Embryonic facial prominence (tissue), 1 donor: ENCODE results near the gene LMO2.

Source experiments
- DNase-seq: peaks from one replicate; pipeline ENCODE4 v3.0.0-alpha.2; 2016; ENCODE audit errors: extremely low spot score

LMO2 gene

GRCh38 chr11:33887886-33888285, 4.0 kb downstream of the LMO2 start:
- no peak for DNase-seq

- no peak for DNase-seq
Observed at GRCh38 chr11:33885338-33886005, 6.4 kb downstream of the LMO2 start.

- DNase-seq, result no peak
Observed at GRCh38 chr11:33884601-33885000, 7.3 kb downstream of the LMO2 start.

GRCh38 chr11:33884035-33884434, 7.8 kb downstream of the LMO2 start:
- DNase-seq, result no peak

GRCh38 chr11:33881651-33882503, 10.0 kb downstream of the LMO2 start:
- DNase-seq, result no peak

- DNase-seq, result no peak
Observed at GRCh38 chr11:33880979-33881378, 10.9 kb downstream of the LMO2 start.

GRCh38 chr11:33879375-33879774, 12.5 kb downstream of the LMO2 start:
- no peak for DNase-seq

DNA sequence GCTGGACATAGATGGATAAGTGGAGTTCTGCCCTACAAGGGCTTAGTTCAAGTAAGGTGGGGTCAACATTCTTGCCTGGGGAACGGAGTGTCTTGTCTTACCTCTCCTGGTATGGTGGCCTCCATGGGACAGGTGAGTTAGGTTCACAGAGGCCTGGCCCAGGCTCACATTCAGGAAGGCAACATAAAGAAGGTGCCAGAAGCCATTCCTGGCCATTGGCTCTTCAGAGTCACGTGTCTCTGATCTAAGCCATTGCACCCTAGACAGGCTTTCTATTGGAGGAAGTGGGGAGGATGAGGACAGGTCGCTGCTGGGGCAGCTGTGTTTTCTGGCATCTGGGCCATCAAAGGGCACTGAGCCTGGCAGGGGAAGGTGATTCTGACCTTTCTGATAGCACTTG, 14.8 kb downstream of the LMO2 start:
- no peak for DNase-seq

DNA sequence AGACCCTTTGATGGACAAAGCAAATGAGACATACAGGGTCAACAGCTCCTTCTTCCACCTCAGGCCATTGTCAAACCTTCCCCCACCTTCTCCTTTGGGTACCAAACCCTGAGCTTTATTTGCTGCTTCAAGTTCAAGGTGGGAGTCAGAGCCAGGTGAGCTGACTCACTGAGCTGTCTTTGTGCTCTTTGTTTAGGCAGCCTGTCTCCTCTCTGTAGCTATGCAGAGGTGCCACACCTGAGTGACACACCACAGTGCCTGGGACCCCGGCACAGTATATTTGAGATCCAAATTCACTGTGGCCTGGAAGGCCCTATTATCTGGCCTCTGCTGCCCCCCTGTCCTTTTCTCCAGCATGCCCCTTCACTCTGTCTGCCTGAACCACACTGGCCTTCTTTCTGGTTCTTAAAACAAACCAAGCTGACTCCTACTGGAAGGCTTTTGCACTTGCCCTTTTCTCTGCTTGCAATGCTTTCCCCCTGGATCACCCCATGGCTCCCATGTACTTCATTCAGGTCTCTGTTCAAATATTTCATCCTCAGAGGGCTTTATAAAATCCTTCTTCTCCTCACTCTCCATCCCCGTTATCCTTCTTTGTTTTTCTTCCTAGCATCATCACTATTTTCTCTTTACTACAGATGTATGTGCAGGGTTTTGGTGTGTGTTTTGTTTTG, 16.1 kb downstream of the LMO2 start:
- no peak for DNase-seq

- no peak for DNase-seq
Observed at GRCh38 chr11:33874910-33875490, 16.9 kb downstream of the LMO2 start.

DNA sequence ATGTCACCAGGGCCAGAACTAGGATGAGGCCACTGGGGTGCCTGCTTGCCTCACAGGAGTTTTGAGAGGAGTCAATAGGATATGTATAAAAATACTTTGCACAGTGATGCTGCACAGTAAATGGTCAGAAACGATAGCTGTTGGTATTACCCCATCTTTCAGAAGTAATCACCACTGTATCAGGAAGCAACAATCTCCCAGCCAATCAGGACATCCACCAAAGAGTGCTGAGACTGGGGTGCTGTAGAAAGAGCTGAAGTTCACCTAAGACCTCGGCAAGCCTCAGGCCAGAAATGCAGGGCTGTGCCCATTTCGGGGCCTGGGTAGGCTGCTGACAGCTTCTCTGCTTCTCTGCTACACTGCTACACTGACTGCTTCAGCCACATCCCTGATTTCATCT, 17.4 kb downstream of the LMO2 start:
- no peak for DNase-seq

DNA sequence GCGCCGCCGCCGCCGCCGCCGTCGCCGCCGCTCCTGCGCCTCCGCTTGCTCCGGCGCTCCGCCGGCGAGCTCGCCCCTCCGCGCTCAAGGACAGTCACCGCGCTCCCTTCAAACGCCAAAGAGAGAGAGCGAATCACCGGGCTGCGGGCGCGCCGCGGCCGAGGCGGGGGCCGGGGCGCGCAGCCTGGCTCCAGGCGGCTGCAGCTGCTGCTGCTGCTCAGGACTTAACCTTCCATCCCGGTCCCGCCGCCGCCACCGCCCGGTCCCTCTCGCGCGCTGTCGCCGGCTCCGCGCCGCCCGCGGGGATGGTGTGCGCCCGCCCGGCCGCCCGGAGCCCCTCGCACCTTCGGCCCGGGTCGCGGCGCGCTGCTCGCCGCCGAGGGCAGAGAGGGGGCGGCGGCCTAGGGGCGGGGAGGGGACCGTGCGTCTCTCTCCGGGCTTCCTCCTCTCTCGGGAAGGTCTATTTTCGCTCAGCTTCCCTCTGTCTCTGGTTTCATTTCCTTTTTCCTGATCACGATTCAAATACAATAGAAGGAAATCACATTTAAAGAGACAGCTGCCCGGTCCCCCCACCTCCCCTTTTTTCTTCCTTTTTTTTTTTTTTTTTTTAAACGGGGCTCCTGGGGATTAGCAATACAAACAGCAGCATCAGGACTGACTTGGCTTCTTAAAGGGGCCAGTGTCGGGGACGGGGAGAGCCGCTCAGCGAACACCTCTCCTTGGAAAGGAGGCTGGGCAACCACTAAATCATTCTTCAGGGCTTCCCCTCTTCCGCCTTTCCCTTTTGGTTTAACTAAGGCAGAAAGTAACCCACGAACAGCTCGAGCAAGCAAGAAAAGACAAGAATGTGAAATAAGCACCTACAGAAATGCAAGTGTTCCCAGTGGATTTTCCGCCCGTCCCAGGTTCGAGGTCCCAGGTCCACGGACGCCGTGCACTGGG, 22.1 kb downstream of the LMO2 start:
- DNase-seq, result no peak

DNA sequence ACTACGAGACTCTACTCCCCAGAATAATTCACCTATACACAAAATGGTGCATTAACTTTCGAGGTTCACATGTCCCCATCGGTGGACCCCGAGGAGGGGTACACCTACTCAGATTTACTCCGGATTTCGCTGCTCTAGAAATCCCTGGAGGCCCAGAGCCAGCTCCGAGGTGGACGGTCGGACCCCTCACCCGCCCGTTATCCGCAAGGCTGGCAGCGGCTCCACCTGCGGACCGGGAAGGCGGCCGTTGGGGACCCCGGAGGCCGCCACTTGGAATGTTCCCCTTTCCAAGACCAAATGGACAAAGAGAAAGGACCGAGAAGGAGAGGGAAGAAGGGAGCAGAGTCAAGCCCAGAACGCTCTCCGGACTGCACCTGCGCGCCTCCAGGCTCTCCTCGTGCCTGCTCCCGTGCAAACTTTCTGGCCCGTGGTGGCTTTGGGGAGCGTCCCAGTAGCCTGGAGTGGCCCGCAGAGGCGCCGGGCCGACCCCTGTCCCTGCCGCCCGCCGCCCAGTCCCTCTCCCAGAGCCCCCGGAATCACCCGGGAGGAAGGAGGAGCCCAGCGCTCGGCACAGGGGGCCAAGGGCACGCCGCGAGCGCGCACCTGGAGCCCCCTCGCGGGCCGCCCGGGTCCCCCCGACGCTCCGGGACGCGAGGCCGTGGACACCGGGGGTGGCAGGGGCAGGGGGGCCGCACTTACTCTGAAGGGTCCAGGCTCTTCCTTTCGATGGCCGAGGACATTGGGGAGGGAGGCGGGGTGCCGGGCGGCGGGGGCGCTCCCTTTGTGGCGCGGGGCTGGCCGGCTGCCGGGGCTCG, 23.0 kb downstream of the LMO2 start:
- no peak for DNase-seq

- DNase-seq, result no peak
Observed at GRCh38 chr11:33867996-33868646, 23.8 kb downstream of the LMO2 start.

GRCh38 chr11:33867561-33867960, 24.3 kb downstream of the LMO2 start:
- DNase-seq, result no peak

GRCh38 chr11:33866936-33867335, 24.9 kb downstream of the LMO2 start:
- no peak for DNase-seq

DNA sequence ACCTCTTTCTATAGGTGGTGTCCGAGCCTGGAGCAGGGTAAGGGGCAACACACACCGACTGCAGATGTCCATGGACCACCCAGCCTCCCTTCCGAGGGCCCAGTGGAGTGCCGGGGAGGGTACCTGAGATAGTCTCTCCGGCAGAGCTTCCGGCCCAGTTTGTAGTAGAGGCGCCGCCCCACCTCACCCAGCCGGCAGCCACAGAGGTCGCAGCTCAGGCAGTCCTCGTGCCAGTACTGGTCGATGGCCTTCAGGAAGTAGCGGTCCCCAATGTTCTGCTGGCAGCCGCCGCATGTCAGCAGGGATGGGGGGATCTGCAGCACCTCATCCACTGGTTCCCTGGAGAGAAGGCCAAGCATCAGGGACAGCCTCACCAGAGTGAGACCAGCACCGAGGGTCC, 27.4 kb downstream of the LMO2 start:
- DNase-seq, result no peak

- DNase-seq, result no peak
Observed at GRCh38 chr11:33863418-33864172, 28.3 kb downstream of the LMO2 start.

DNA sequence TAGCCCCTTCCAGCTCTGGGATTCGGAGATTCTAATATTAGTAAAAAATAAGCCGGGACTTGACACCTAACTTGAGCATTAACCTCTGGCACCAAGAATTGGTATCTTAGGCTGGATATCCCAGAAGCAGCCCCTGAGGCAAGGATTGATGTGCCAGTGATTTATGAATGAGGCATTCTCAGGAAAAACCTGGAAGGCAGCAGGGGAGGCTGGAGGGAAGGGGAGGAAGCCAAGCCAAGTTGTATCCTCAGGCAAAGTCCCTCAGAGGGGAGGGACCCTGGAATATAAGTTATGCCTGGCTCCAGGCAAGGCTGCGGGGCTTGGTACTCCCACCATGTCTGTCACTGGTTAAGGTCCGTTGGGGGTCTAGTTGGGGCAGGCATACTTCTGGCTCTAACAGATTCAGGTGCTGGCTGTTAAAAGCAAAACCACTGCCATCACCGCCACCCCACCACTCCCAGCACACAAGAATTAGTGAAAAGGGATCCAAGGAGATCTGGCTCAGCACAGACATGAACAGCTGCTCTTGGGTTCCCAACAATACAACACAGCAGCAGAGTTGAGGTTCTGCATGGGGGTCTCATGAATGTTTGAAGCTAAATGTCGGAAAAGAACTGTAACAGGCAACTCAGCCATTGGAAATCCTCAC, 29.8 kb downstream of the LMO2 start:
- DNase-seq, result no peak
